HCT116 (cell line): ENCODE results near the gene LRRC8B. TPM values are rescaled to one million over a fixed set of nuclear protein-coding genes. Genes with fewer than 3 reads are reported as not detected.

ENCODE experiments used
- ATAC-seq: fragments of 200-7000 bp; cut with Tn5 transposase; 2 replicates; pipeline ENCODE4 v1.9.1; 2020; ENCODE audit warnings: mild to moderate bottlenecking, moderate library complexity
- BruUV-seq: library from RNA; stranded (reverse); fragments of 400-500 nt; replicated peaks from 2 replicates; lab custom pipeline; 2021; lab: Mats Ljungman, UMichigan
- CTCF ChIA-PET: fragments of 300-600 bp; sonication (Branson Sonifier 250); formaldehyde crosslinking; loops from one replicate; lab custom pipeline; 2021; ENCODE audit warnings: antibody characterized with exemption; lab: Charles Lee
- POLR2A ChIA-PET: fragments of 300-600, 350-600 bp; sonication (Branson Sonifier 250); formaldehyde crosslinking; loops from one replicate; lab custom pipeline; 2021; ENCODE audit warnings: antibody characterized with exemption; lab: Charles Lee
- RAD21 ChIA-PET, 2 experiments: fragments of 300-600 bp; sonication (Branson Sonifier 250); formaldehyde crosslinking; loops; one replicate each; lab custom pipeline; 2023; ENCODE audit warnings: low total read pairs in 2 of 2; ENCODE audit not compliant: uncharacterized antibody in 2 of 2, unreplicated experiment in 2 of 2, low non-redundant PET in 1 of 2; lab: Charles Lee
- DNase-seq: peaks from one replicate; pipeline ENCODE4 v3.0.0-alpha.2; 2010; ENCODE audit warnings: low read depth, low spot score
- H2AFZ ChIP-seq: fragments of 200-600 bp; shearing (Covaris generic), sonication (generic); 2 replicates; pipeline ENCODE4 v1.6.1; 2017; ENCODE audit warnings: low read depth, mixed run types, mixed read lengths, antibody characterized with exemption, low read length; ENCODE audit not compliant: poor library complexity, severe bottlenecking
- H3K27ac ChIP-seq: 2 replicates; pipeline ENCODE4 v1.5.1; 2012; ENCODE audit warnings: low read depth, low read length
- H3K27me3 ChIP-seq: fragments of 200-600 bp; sonication (generic); 2 replicates; pipeline ENCODE4 v1.6.1; 2016; ENCODE audit warnings: mixed run types, low read length, mixed read lengths; ENCODE audit not compliant: insufficient read depth
- H3K36me3 ChIP-seq, 2 experiments: fragments of 200-500 bp in 1 of 2; fragments of 200-600 bp in 1 of 2; sonication (Bioruptor generic) in 1 of 2; sonication (generic) in 1 of 2; 2 replicates each; pipeline versions ENCODE4 v1.5.1 to v1.6.1; 2014 to 2016; ENCODE audit warnings: low read length in 2 of 2, inconsistent platforms in 1 of 2, mixed read lengths in 1 of 2, mixed run types in 1 of 2; ENCODE audit not compliant: insufficient read depth in 2 of 2, control insufficient read depth in 1 of 2
- H3K4me1 ChIP-seq, 2 experiments: fragments of 200-600 bp in 1 of 2; sonication (generic) in 1 of 2; 2 replicates each; pipeline versions ENCODE4 v1.5.1 to v1.6.1; 2012 to 2017; ENCODE audit warnings: low read length in 2 of 2, inconsistent platforms in 1 of 2, mild to moderate bottlenecking in 1 of 2, mixed read lengths in 1 of 2, mixed run types in 1 of 2, moderate library complexity in 1 of 2; ENCODE audit not compliant: insufficient read depth in 2 of 2, control insufficient read depth in 1 of 2
- H3K4me2 ChIP-seq: fragments of 200-600 bp; sonication (generic); 2 replicates; pipeline ENCODE4 v1.6.1; 2017; ENCODE audit warnings: mixed run types, low read length, mixed read lengths
- H3K4me3 ChIP-seq, 2 experiments: fragments of 200-600 bp in 1 of 2; sonication (generic) in 1 of 2; replicated peaks in 1 of 2; 2 replicates each; pipeline ENCODE4 v1.5.1; 2011 to 2016; ENCODE audit warnings: low read length in 2 of 2, control low read depth in 1 of 2, low read depth in 1 of 2, mild to moderate bottlenecking in 1 of 2, mixed read lengths in 1 of 2, mixed run types in 1 of 2
- H3K79me2 ChIP-seq: fragments of 200-600 bp; sonication (generic); 2 replicates; pipeline ENCODE4 v1.6.1; 2017; ENCODE audit warnings: mild to moderate bottlenecking, mixed run types, low read length, moderate library complexity, mixed read lengths; ENCODE audit not compliant: insufficient read depth
- H3K9ac ChIP-seq: fragments of 200-600 bp; sonication (generic); 2 replicates; pipeline ENCODE4 v1.6.1; 2016; ENCODE audit warnings: low read length, mixed read lengths
- H3K9me2 ChIP-seq: fragments of 200-600 bp; sonication (generic), shearing (Covaris generic); 2 replicates; pipeline ENCODE4 v1.6.1; 2017; ENCODE audit warnings: mixed run types, mild to moderate bottlenecking, moderate library complexity; ENCODE audit not compliant: insufficient read depth
- H3K9me3 ChIP-seq, 2 experiments: fragments of 200-500 bp in 1 of 2; fragments of 200-600 bp in 1 of 2; sonication (Bioruptor generic) in 1 of 2; sonication (generic) in 1 of 2; 2 replicates each; pipeline ENCODE4 v1.6.1; 2014 to 2017; ENCODE audit warnings: low read length in 2 of 2, mixed read lengths in 2 of 2, inconsistent platforms in 1 of 2, low read depth in 1 of 2, mild to moderate bottlenecking in 1 of 2, mixed run types in 1 of 2, moderate library complexity in 1 of 2; ENCODE audit not compliant: control insufficient read depth in 1 of 2, insufficient read depth in 1 of 2
- H4K20me1 ChIP-seq: fragments of 200-600 bp; sonication (generic), shearing (Covaris generic); 2 replicates; pipeline ENCODE4 v1.6.1; 2017; ENCODE audit warnings: mixed run types, mild to moderate bottlenecking, moderate library complexity; ENCODE audit not compliant: insufficient read depth
- CEBPB ChIP-seq: IDR thresholded peaks from 2 replicates; pipeline ENCODE4 v1.6.1; 2012; ENCODE audit warnings: low read depth
- EGR1 ChIP-seq: IDR thresholded peaks from 2 replicates; pipeline ENCODE4 v1.6.1; 2012; ENCODE audit warnings: low read depth
- ELF1 ChIP-seq: IDR thresholded peaks from 2 replicates; pipeline ENCODE4 v1.6.1; 2012; ENCODE audit warnings: low read depth, borderline replicate concordance
- EZH2 ChIP-seq: fragments of 200-600 bp; sonication (generic); IDR thresholded peaks from 2 replicates; pipeline ENCODE4 v1.6.1; 2017; ENCODE audit warnings: antibody characterized with exemption, mixed run types
- FOSL1 ChIP-seq: IDR thresholded peaks from 2 replicates; pipeline ENCODE4 v1.6.1; 2012; ENCODE audit warnings: low read depth
- JUND ChIP-seq: IDR thresholded peaks from 2 replicates; pipeline ENCODE4 v1.6.1; 2012
- POLR2A ChIP-seq: IDR thresholded peaks from 2 replicates; pipeline ENCODE4 v1.7.0; 2011; ENCODE audit warnings: borderline replicate concordance; ENCODE audit not compliant: insufficient read depth, insufficient read length; ENCODE audit errors: extremely low read depth
- POLR2AphosphoS5 ChIP-seq: IDR thresholded peaks from 2 replicates; pipeline ENCODE4 v1.6.1; 2011; ENCODE audit warnings: mild to moderate bottlenecking, low read depth, low read length, moderate library complexity
- RAD21 ChIP-seq: IDR thresholded peaks from 2 replicates; pipeline ENCODE4 v1.6.1; 2012; ENCODE audit warnings: low read depth, mild to moderate bottlenecking
- SIN3A ChIP-seq: IDR thresholded peaks from 2 replicates; pipeline ENCODE4 v1.6.1; 2012; ENCODE audit warnings: low read depth
- SP1 ChIP-seq: IDR thresholded peaks from 2 replicates; pipeline ENCODE4 v1.6.1; 2012; ENCODE audit warnings: low read depth
- SRF ChIP-seq: IDR thresholded peaks from 2 replicates; pipeline ENCODE4 v1.6.1; 2012; ENCODE audit warnings: low read depth
- TCF7L2 ChIP-seq: IDR thresholded peaks from 2 replicates; pipeline ENCODE4 v1.7.0; 2011; ENCODE audit warnings: borderline replicate concordance, inconsistent platforms; ENCODE audit not compliant: insufficient read depth, insufficient read length; ENCODE audit errors: extremely low read depth
- YY1 ChIP-seq: IDR thresholded peaks from 2 replicates; pipeline ENCODE4 v1.6.1; 2011; ENCODE audit warnings: low read length, low read depth, moderate library complexity, mild to moderate bottlenecking; ENCODE audit not compliant: insufficient replicate concordance; ENCODE audit errors: extremely low read depth
- ZFX ChIP-seq: fragments of 450-650 bp; IDR thresholded peaks from 2 replicates; pipeline ENCODE4 v1.6.1; 2017
- ZNF274 ChIP-seq: fragments of 200-500 bp; sonication (Bioruptor generic); IDR thresholded peaks from 2 replicates; pipeline ENCODE4 v1.6.1; 2014; ENCODE audit warnings: mild to moderate bottlenecking, low read depth, low read length, inconsistent platforms
- intact Hi-C: fragments of 100-400 bp; cut with micrococcal nuclease; formaldehyde crosslinking; loops from 2 replicates; pipeline ENCODE4 v1.10.0; 2022
- total RNA-seq: library from RNA; stranded (reverse); gene quantifications from one replicate; pipeline ENCODE4 v1.2.1, GENCODE V29; 2021; ENCODE audit not compliant: unreplicated experiment
- TF ChIP-seq, protein P1 (sequence below): IDR thresholded peaks from 2 replicates; pipeline ENCODE4 v1.6.1; 2011; ENCODE audit warnings: mild to moderate bottlenecking, low read length, moderate library complexity; ENCODE audit not compliant: insufficient replicate concordance; ENCODE audit errors: extremely low read depth
- TF ChIP-seq, protein P2 (sequence below): IDR thresholded peaks from 2 replicates; pipeline ENCODE4 v1.6.1; 2012
- TF ChIP-seq, protein P3 (sequence below): IDR thresholded peaks from 2 replicates; pipeline ENCODE4 v1.6.1; 2012

The LRRC8B gene
- total RNA-seq, 1 experiment from 2014 or later: 17.9 TPM

DNA sequence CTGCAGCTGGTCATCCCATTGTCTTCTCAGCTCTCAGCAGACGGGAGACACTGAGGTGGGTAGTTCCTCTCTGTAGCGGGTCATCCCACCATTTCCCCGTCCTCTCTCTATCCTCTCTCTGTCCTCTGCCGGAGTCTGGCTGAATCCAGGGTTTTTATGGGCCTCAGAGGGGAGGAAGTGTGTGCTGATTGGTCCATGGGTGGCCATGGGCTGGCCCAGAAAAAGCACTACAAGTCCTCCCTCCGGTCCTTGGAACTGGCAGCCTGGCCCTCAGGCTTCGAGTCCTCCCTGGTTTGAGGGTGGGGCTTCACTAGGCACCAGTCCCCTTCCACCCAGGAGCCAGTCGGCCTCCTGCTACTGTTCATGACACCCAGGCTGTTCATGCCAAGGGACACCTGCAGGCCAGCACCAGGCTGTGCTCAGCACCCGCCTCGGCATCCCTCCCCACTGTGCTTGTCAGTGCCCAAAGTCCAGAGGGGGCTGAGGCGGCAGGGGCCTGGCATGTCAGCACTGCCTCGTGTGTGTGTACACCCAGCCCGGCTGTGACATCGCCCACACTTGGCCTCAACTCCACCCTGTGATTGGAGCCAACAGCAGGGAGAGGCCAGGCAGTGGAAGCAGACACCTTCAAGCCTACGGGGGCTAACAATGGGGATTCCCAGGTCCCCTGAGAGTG is 85.3 kb downstream of the LRRC8B start (continued):
- TF ChIP-seq, protein P1, sequence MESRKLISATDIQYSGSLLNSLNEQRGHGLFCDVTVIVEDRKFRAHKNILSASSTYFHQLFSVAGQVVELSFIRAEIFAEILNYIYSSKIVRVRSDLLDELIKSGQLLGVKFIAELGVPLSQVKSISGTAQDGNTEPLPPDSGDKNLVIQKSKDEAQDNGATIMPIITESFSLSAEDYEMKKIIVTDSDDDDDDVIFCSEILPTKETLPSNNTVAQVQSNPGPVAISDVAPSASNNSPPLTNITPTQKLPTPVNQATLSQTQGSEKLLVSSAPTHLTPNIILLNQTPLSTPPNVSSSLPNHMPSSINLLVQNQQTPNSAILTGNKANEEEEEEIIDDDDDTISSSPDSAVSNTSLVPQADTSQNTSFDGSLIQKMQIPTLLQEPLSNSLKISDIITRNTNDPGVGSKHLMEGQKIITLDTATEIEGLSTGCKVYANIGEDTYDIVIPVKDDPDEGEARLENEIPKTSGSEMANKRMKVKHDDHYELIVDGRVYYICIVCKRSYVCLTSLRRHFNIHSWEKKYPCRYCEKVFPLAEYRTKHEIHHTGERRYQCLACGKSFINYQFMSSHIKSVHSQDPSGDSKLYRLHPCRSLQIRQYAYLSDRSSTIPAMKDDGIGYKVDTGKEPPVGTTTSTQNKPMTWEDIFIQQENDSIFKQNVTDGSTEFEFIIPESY: no peak
- no peak for TF ChIP-seq SP1
- no peak for TF ChIP-seq CEBPB
- TF ChIP-seq SRF: no peak
- no peak for TF ChIP-seq POLR2AphosphoS5
- TF ChIP-seq ZNF274: no peak
- TF ChIP-seq, protein P2, sequence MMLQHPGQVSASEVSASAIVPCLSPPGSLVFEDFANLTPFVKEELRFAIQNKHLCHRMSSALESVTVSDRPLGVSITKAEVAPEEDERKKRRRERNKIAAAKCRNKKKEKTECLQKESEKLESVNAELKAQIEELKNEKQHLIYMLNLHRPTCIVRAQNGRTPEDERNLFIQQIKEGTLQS: no peak

DNA sequence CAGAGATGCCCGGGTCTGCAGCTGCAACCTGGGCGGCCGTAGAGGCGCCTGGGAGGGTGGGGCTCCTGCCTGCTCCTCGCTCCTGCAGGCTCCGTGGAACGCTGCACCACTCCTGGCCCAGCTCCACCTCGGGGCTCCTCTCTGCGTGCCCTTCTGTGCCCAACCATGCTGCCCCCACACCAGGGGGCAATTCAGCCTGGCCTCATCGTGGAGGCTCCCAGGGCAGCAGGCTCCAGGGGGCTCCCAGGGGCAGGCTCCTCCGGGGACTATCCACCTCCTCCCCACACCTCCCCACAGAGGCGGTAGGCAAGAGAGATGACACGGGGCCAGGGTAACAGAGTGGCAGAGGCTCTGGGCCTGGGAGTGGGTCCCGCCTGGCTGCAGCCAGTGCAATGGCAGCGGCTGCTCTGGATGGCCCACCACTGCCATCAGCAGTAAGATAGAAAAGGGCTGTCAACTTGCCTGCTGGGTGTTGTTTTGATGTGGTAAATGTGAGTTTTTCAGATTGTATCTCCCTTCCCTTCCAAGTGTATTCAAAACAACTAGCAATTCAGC is 85.9 kb downstream of the LRRC8B start:
- Histone ChIP-seq H4K20me1 (no peaks in the 10 kb centered on the region), H3K79me2 (no peaks in the 10 kb centered on the region), H3K4me2 (no peak overlapping the region), H3K9me3 (no peaks in the 10 kb centered on the region), H3K36me3 (no peaks in the 10 kb centered on the region), H3K27ac (no peak overlapping the region), H3K9me2 (no peaks in the 10 kb centered on the region), H2AFZ (no peak overlapping the region), H3K9ac (no peak overlapping the region), H3K4me1 (peaks cover 7 to 8% of the 10 kb centered on the region in 2 experiments; a peak in 3 of 4 replicates), H3K4me3 (no peak overlapping the region), H3K27me3 (no peaks in the 10 kb centered on the region)
- ATAC-seq (no peak), DNase-seq (no peak)
- BruUV-seq: no TSS peak
- ChIA-PET POLR2A (no interaction called here), RAD21 (no interaction called here), CTCF (no interaction called here)
- intact Hi-C loops: no loop called here
- TF ChIP-seq, protein P3, sequence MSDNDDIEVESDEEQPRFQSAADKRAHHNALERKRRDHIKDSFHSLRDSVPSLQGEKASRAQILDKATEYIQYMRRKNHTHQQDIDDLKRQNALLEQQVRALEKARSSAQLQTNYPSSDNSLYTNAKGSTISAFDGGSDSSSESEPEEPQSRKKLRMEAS: no peak
- TF ChIP-seq, protein P1: no peak
- TF ChIP-seq POLR2A: no peak
- TF ChIP-seq JUND: no peak
- TF ChIP-seq RAD21: no peak
- no peak for TF ChIP-seq TCF7L2
- no peak for TF ChIP-seq ELF1
- no peak for TF ChIP-seq SIN3A
- no peak for TF ChIP-seq FOSL1
- no peak for TF ChIP-seq POLR2AphosphoS5
- TF ChIP-seq EGR1: no peak
- no peak for TF ChIP-seq EZH2
- no peak for TF ChIP-seq SP1
- TF ChIP-seq YY1: no peak
- TF ChIP-seq ZFX: no peak
- no peak for TF ChIP-seq CEBPB
